ENCODE measurements around the gene RNF144B. TPM values are rescaled to one million over a fixed set of nuclear protein-coding genes. Genes with fewer than 3 reads are reported as not detected.

The RNF144B gene
- total and polyA plus RNA-seq, 10 of the 15 experiments (the other 5 are each of a cell fraction or from before 2014, with no cell fraction given), result 0.03 to 0.18 (median 0.14) TPM

GRCh38 chr6:18363746-18364145 is 23.4 kb upstream of the RNF144B start:
- WGBS (ENCODE audit: insufficient coverage, insufficient replicate concordance, low lambda C conversion rate, missing lambda C conversion rate), result 26% methylated on average over 5 of the region's 5 CpGs
- no peaks in the 10 kb centered on the region; the same call in 1 of the 3 replicates for H3K9me3 ChIP-seq (replicated peaks; ENCODE audit: control insufficient read depth, insufficient read depth, low read length)
- H3K4me3 ChIP-seq, result no peak overlapping the region
- no peak for FAIRE-seq
- ChIA-PET POLR2A (no interaction called here), CTCF (no interaction called here), RAD21 (ENCODE audit: unreplicated experiment) (no interaction called here), SMC1A (ENCODE audit: uncharacterized antibody, unreplicated experiment) (no interaction called here)
- H3K27ac ChIP-seq (ENCODE audit: control insufficient read depth, insufficient read depth), result no peak overlapping the region
- TF ChIP-seq HDGF (IDR thresholded peaks at IDR 0.05) (no peak), ZNF384 (IDR thresholded peaks at IDR 0.05; ENCODE audit: borderline replicate concordance, low read depth, low read length) (no peak), ZNF207 (IDR thresholded peaks at IDR 0.05; ENCODE audit: borderline replicate concordance) (no peak), ZNF592 (IDR thresholded peaks at IDR 0.05) (no peak), NRF1 (conservative IDR thresholded peaks at IDR 0.05; ENCODE audit: low read depth, low read length) (no peak), ZBED1 (IDR thresholded peaks at IDR 0.05; ENCODE audit: borderline replicate concordance) (no peak), MLLT1 (IDR thresholded peaks at IDR 0.05) (no peak), USF2 (IDR thresholded peaks at IDR 0.05; ENCODE audit: borderline replicate concordance, low read depth, low read length) (no peak), TAF1 (IDR thresholded peaks at IDR 0.05; ENCODE audit: borderline replicate concordance, low read depth, low read length) (no peak), E4F1 (IDR thresholded peaks at IDR 0.05; ENCODE audit: borderline replicate concordance, partially characterized antibody) (no peak), IRF5 (IDR thresholded peaks at IDR 0.05; ENCODE audit: borderline replicate concordance) (no peak)
- H3K79me2 ChIP-seq (ENCODE audit: control insufficient read depth, insufficient read depth, low read length), result no peaks in the 10 kb centered on the region
- H3K4me2 ChIP-seq (ENCODE audit: control insufficient read depth, insufficient read depth), result no peak overlapping the region
- intact Hi-C loops (cut with micrococcal nuclease; ENCODE audit: unreplicated experiment) (no loop called here), in situ Hi-C loops (cut with MboI) (no loop called here)
- no TSS peak for BruUV-seq (replicated peaks)
- no peaks in the 10 kb centered on the region for H4K20me1 ChIP-seq (ENCODE audit: control insufficient read depth, insufficient read depth)
- no peak overlapping the region for H2AFZ ChIP-seq (ENCODE audit: control insufficient read depth, low read depth, low read length)
- H3K36me3 ChIP-seq (ENCODE audit: control insufficient read depth in 2 of 2, insufficient read depth in 2 of 2, low read length in 1 of 2), result no peaks in the 10 kb centered on the region
- no peak overlapping the region for H3K9ac ChIP-seq (ENCODE audit: control insufficient read depth, insufficient read depth, low read length)
- H3K27me3 ChIP-seq (replicated peaks in 1 of 2; ENCODE audit: control insufficient read depth in 2 of 2, insufficient read depth in 2 of 2, low read length in 1 of 2), result no peaks in the 10 kb centered on the region
- H3K4me1 ChIP-seq (ENCODE audit: control insufficient read depth, insufficient read depth, low read length), result peaks cover 9% of the 10 kb centered on the region
- no peak for ATAC-seq
- DNase-seq (ENCODE audit: low read depth, low spot score), result no peak
